ENCODE data around the gene SRD5A3.

SRD5A3 gene

DNA sequence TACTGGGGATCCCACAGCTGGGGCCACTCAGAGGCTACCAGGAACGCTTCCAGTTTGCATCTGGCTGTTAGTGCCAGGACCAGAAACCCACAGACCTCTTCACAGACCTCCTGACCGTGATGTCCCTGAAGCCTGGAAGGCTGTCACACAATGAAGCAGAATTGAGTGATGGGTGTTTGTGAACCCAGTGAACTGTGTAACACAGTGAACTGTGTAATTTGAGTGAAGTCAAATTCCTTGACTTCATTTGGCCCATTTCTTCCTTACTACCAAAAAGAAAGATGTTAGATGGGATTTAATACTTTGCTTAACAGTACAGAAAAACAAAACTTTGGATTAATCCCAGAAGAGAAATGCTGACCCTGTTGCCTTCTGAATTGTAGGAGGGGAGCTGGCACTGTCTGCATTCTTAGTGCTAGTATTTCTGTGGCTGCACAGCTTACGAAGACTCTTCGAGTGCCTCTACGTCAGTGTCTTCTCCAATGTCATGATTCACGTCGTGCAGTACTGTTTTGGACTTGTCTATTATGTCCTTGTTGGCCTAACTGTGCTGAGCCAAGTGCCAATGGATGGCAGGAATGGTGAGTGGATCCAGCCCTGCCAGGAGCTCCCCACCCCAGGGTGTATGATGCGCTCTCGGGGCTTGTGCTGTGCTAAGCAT lies 17.8 kb downstream of the SRD5A3 start:
- TF ChIP-seq, protein P1, sequence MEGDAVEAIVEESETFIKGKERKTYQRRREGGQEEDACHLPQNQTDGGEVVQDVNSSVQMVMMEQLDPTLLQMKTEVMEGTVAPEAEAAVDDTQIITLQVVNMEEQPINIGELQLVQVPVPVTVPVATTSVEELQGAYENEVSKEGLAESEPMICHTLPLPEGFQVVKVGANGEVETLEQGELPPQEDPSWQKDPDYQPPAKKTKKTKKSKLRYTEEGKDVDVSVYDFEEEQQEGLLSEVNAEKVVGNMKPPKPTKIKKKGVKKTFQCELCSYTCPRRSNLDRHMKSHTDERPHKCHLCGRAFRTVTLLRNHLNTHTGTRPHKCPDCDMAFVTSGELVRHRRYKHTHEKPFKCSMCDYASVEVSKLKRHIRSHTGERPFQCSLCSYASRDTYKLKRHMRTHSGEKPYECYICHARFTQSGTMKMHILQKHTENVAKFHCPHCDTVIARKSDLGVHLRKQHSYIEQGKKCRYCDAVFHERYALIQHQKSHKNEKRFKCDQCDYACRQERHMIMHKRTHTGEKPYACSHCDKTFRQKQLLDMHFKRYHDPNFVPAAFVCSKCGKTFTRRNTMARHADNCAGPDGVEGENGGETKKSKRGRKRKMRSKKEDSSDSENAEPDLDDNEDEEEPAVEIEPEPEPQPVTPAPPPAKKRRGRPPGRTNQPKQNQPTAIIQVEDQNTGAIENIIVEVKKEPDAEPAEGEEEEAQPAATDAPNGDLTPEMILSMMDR (IDR thresholded peaks at IDR 0.05; ENCODE audit: borderline replicate concordance, insufficient read depth, low read depth, low read length), result no peak
- no peak overlapping the region for H3K4me3 ChIP-seq (ENCODE audit: low read depth, low read length)

DNA sequence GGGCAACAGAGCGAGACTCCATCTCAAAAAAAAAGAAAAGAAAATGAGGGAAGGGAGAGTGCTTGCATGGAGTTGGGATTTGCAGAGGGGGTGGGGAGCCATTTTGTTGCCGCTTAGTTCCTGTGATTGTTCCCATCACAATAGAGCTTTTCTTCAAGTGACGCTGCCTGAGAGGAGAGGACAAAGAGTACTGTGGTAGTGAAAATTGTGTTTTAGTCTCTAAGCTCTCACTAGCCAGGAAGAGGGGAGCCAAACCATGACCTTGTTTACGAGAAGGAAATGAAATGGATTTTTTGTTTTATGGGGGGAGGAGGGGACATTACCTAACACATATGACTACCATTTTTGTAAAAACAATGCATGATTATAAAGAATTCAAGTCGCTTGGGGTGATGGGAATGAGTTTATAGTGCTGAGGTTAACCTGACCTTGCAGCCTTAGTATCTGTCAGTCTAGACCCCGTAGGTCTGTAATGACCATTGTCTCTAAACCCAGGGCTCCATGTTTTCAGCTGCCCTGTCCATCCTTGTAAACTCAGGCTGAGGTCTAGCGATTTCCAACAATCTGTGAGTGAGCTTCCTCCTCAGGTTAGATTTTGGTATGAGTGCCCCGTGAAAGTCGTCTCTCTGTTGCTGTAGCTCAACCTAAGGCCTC lies 18.8 kb downstream of the SRD5A3 start:
- TF ChIP-seq, protein P1 (IDR thresholded peaks at IDR 0.05; ENCODE audit: borderline replicate concordance, insufficient read depth, low read depth, low read length), result no peak

DNA sequence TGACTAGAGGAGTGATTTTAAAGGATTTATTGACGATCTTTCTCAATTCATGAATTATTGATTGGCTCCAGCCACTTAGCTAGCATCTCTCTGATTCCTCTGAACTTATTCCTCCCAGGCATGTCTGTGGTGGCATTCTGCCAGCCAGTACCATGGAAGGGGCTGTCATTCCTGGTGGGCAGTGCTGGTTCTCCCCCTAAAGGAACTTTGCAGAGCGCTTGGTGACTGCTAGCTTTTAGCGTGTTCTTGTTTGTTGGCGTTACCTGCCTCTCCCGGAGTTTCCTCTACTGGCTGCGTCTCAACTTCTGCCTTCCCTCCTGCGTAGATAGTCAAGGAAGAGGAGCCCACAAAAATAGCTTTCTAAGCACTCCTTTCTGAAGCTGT lies 19.3 kb downstream of the SRD5A3 start:
- TF ChIP-seq, protein P1 (IDR thresholded peaks at IDR 0.05; ENCODE audit: borderline replicate concordance, insufficient read depth, low read depth, low read length), result no peak
- no peak overlapping the region for H3K4me3 ChIP-seq (ENCODE audit: low read depth, low read length)

More for the DNA sequence above, 18.8 kb downstream of the SRD5A3 start:
- no peak overlapping the region for H3K4me3 ChIP-seq (ENCODE audit: low read depth, low read length)

DNA sequence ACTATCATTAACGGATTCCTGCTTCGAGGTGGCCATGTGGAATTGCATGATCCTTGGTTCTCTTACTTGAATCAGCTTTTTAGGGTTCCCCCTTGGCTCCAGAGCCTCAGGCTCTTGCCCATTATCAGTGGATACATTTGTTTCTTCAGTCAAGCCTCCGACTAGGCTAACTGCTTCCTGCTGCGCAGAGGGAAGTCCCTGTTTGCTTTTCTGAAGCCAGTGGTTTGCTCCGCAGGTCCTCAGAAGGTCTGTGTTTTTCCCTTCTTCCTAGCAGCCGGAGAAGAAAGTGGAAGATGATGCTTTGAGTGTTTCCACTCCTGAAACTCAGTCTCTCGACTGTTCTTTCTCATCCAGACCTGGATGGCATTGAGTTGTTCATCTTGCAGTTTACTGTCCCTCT lies 20.6 kb downstream of the SRD5A3 start:
- TF ChIP-seq, protein P1 (IDR thresholded peaks at IDR 0.05; ENCODE audit: borderline replicate concordance, insufficient read depth, low read depth, low read length), result no peak
- no peak overlapping the region for H3K4me3 ChIP-seq (ENCODE audit: low read depth, low read length)

DNA sequence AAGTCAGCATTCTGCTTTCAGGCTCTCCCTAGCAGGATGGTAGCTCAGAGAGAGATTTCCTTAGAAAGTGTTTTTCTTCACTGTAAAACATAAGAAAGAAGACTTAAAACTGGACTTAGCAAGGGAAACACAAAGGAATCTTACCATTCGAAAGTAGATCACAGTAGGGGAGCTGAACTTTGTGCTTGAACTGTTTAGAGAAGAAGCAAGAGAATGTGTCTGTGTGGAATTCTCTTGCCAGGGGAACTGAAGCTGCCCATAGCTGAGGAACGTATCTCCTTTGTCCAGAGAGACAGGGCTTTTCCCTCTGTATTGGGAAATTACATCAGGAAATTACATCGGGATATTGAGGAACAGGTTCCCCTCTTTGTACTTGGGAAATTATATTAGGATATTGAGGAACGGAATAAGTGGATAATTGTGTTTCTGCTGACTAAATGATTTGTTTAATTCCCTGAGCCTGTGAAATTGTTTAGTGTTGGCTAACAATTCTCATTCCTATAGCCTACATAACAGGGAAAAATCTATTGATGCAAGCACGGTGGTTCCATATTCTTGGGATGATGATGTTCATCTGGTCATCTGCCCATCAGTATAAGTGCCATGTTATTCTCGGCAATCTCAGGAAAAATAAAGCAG lies 21.2 kb downstream of the SRD5A3 start:
- no peak overlapping the region for H3K4me3 ChIP-seq (ENCODE audit: low read depth, low read length)
- TF ChIP-seq, protein P1 (IDR thresholded peaks at IDR 0.05; ENCODE audit: borderline replicate concordance, insufficient read depth, low read depth, low read length), result no peak

DNA sequence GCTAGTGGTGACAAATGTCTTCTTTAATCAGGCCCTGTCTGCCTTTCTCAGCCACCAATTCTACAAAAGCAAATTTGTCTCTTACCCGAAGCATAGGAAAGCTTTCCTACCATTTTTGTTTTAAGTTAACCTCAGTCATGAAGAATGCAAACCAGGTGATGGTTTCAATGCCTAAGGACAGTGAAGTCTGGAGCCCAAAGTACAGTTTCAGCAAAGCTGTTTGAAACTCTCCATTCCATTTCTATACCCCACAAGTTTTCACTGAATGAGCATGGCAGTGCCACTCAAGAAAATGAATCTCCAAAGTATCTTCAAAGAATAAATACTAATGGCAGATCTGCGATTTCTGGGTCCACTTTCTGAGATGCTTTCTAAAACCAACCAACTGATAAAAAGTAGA lies 23.9 kb downstream of the SRD5A3 start:
- TF ChIP-seq, protein P1 (IDR thresholded peaks at IDR 0.05; ENCODE audit: borderline replicate concordance, insufficient read depth, low read depth, low read length), result no peak

More for the DNA sequence above, 23.9 kb downstream of the SRD5A3 start:
- no peak overlapping the region for H3K4me3 ChIP-seq (ENCODE audit: low read depth, low read length)

Data from GM12875 (cell line).